Stimulated activated CD4-positive, alpha-beta T cell treated with anti-CD3 and anti-CD28 coated beads, Interleukin-1b, Interleukin-23, amount 100 ng/mL, for 24 hours (primary cell): ENCODE data around the gene NPHP4.
"Not testable (repeated sequence)": the region's sequence is repeated elsewhere in the genome, so short reads cannot be mapped to it uniquely, and the experiment has no call there.

Experiments
- DNase-seq, 4 experiments: peaks; one replicate each; pipeline ENCODE4 v3.0.0-alpha.2; 2020; ENCODE audit warnings: low read depth in 4 of 4, low spot score in 1 of 4

Gene NPHP4

GRCh38 chr1:6024376-6024775 is 32.2 kb upstream of the NPHP4 start:
- no peak for DNase-seq

DNA sequence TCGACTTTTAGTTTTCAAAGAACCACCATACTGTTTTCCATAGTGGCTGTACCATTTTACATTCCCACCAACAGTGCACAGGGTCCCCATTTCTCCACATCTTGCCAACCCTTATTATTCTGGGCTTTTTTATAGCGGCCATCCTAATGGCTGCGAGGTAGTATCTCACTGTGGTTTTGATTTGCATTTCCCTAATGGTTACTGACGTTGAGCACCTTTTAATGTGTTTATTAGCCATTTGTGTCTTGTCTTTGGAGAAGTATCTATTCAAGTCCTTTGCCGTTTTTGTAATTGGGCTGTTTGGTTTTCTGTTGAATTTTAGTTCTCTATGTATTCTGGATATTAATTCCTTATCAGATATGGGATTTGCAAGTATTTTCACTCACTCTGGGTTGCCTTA is 31.1 kb upstream of the NPHP4 start:
- no peak for DNase-seq

- no peak for DNase-seq
Measured at GRCh38 chr1:6022193-6022592, 30.0 kb upstream of the NPHP4 start.

DNA sequence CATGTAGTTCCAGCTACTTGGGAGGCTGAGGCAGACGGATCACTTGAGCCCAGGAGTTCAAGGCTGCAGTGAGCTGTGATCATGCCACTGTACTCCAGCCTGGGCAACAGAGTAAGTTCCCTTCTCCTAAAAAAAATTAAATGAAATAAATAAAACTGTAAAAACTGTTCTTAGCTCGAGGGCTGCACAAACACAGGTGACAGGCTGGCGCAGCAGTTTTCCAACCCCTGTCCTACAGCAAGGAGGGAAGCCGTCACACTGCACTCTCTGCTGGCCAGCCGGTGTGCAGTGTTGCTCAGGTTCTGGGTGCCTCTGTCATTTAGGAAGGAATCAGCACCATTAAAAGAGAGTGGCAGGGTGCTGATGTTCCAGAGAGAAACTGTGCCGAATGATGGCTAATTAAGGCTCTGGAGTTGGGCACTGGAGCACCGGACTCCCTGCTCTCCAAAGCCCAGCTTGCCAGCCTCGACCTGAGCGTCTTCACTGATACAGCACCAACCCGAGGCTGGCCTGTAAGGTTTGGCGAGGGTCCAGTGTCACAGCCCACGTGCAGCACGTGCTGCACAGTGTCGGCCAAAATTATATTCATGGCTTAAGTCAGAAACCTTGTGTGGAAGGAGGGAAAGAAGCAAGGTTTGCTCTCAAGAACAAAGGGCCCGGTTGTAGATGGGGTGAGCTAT is 27.1 kb upstream of the NPHP4 start:
- no peak for DNase-seq

GRCh38 chr1:6017654-6018053 is 25.4 kb upstream of the NPHP4 start:
- not testable (repeated sequence) for DNase-seq

GRCh38 chr1:6016191-6016865 is 24.1 kb upstream of the NPHP4 start:
- DNase-seq: no peak

- no peak for DNase-seq
Measured at GRCh38 chr1:6014130-6014999, 22.1 kb upstream of the NPHP4 start.

DNA sequence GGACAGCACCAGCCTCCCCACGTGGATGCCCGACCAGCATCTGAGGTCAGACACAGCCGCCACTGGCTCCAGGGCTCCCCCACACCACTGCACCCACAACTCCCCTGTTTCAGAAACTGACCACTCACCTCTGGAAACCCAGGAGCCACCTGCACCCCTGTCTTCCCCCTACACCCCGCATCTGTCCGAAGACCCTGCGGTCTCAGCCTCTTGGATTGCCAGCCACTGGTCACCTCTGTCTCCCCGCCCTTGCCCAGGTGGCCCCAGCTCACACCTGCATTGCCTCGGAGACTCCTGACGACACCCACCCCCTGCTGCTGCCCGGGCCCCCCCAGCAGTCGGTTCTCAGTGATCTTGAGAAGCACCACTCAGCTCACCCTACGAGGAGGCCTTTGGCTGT is 21.3 kb upstream of the NPHP4 start:
- DNase-seq: no peak

DNA sequence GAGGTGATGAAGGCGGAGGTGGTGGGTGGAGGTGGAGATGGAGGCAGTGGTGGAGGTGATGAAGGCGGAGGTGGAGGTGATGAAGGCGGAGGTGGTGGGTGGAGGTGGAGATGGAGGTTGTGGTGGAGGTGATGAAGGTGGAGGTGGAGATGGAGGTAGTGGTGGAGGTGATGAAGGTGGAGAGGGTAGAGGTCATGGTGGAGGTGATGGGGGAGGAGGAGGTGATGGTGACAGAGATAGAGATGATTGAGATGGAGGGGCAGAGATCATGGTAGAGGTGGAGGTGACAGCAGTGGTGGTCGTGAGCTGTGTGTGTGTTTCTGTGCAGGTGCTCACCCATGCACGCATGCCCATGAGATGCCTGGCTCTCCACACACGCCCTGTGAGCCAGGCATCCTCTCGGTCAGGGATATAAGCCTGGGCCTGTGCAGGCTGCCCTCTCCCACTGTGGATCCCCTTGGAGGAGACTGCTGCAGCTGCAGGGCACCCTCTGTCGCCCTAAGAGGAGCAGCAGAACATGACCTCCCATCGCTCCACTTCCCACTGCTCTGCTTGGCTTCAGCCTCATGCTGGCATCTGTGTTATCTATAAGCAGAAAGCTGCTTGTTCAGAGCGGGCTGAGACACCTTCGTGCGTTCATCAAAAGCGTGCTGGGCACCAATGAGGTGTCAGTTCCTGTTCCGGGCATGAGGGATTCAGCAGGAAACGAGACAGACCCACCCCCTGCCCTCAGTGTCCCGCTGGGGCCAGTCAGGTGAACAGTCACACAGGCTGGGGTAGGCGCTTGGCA is 20.5 kb upstream of the NPHP4 start:
- no peak for DNase-seq

GRCh38 chr1:6011946-6012258 is 19.7 kb upstream of the NPHP4 start:
- no peak for DNase-seq

DNA sequence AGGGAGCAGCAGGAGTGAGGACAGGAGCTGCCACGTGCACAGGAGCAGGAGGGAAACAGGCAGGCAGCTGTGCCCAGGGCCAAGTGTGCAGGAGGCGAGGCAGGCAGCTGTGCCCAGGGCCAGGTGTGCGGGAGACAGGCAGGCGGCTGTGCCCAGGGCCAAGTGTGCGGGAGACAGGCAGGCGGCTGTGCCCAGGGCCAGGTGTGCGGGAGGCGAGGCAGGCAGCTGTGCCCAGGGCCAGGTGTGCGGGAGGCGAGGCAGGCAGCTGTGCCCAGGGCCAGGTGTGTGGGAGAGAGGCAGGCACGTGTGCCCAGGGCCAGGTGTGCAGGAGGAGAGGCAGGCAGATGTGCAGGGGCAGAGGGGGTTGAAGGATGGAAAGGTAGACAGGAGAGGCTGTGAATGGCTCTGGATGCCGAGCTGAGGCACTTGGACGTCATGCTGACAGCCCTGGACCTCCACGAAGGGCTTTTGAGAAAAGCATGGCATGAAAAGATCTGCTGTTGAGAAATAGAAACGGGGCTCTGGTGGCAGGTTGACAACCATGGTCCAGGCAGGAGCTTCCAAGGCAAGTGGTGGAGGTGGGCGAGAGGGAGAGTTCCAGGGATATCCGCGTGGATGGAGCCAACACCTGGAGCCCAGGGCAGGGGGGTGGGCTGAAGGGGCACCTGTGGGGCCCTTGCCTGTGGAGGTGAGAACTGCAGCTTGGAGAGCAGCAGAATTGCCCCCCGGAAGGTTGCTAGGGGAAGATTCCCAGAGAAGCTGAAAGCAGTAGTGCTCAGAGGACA is 19.1 kb upstream of the NPHP4 start:
- no peak for DNase-seq

DNA sequence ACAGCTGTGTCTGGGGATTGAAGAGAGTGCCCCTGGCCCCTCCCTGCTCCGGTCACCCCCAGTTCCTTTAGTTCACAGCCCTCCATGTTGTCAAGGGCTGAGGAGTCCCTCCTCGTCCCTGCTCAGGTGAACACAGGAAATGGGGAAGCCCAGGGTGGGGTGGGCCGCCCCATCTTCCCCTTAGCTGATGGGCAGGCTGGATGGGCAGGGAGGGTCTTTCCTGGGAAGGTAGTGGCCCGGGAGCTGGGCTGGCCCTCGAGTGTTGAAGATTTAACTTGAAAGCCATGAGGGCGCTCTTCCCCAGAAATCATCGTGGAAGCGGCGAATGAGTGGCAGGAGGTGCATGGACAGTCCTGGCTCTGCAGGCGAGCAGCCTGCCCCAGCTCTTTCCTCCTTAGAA is 18.3 kb upstream of the NPHP4 start:
- no peak for DNase-seq

DNA sequence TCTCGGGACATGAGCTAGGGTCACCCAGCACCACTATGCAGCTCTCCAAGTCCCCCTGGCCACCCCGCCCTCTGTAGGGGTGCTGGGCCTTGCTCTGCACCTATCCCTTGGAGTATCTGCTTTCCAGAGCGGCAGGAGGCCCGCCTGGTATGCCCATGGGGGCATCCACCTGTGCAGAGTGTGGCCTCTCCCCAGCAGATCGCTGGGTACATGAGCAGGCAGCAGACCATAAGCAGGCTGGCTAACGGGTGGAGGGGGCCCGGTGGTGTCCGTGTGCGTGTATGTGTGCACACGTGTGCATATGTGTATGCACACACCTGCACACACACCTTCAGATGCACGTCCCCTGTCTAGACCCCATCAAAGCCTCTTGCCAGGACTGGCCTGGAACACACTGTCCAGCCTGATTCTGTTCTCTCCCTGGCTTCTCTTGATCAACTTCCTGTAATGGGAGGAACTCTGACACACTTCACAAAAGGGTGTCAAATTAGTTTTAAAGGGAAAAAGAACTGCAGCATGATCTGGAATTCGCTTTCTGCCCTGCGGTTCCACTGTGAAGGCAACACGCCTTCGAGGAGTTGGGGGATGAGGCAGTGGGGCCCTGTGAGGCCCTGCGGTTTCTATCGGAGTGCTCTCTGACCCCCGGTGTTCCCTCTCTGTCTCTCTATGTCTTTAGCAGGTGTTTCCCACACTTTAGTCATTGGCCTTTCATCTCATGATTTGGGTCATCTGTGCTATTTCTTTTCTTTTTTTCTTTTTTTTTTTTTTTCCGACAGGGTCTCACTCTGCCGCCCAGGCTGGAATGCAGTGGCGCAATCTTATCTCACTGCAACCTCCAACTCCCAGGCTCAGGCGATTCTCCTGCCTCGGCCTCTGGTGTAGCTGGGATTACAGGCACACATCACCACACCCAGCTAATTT is 17.2 kb upstream of the NPHP4 start:
- no peak for DNase-seq

GRCh38 chr1:6008696-6009095 is 16.5 kb upstream of the NPHP4 start:
- no peak for DNase-seq

DNA sequence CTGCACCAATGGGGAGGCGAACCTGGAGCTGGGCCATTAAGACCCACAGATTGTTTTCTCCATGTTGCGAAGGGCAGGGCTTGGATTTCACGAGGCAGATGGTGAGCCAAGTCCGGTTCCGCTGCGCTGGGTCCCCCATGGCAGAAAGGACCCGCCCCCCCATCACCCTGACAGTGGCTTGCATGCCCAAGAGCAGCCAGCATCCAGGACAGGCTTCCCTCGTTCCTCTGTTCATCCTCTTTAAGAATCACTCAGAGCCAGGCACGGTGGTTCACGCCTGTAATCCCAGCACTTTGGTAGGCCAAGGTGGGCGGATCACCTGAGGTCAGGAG is 15.8 kb upstream of the NPHP4 start:
- DNase-seq: no peak

- no peak for DNase-seq
Measured at GRCh38 chr1:6007318-6008083, 15.3 kb upstream of the NPHP4 start.

DNA sequence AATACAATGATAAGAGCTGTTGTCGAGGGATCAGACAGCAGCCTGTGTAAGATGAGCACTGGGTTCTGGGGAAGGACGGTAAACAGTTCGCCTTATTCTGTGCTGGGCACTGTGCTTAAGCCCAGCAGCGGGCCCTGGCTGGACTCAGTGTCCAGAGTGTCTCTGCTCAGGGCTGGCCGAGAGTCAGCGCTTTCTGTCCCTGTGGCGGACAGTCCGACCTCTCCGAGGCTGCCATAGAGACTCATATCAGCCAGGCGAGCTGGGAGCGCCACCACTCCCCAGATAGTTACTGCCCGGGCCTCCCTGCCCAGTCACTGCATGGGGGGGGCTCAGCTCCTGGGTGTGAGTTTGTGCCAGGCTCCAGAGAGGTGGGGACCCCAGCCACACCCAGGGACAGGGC is 14.7 kb upstream of the NPHP4 start:
- DNase-seq: no peak

GRCh38 chr1:6005276-6005917 is 13.2 kb upstream of the NPHP4 start:
- no peak for DNase-seq
